ENCODE measurements around the gene PRSS57. TPM values are rescaled to one million over a fixed set of nuclear protein-coding genes. Genes with fewer than 3 reads are reported as not detected.

PRSS57 gene
- polyA plus RNA-seq, 1 of the 3 experiments (the other 2 are of a cell fraction), result not detected

DNA sequence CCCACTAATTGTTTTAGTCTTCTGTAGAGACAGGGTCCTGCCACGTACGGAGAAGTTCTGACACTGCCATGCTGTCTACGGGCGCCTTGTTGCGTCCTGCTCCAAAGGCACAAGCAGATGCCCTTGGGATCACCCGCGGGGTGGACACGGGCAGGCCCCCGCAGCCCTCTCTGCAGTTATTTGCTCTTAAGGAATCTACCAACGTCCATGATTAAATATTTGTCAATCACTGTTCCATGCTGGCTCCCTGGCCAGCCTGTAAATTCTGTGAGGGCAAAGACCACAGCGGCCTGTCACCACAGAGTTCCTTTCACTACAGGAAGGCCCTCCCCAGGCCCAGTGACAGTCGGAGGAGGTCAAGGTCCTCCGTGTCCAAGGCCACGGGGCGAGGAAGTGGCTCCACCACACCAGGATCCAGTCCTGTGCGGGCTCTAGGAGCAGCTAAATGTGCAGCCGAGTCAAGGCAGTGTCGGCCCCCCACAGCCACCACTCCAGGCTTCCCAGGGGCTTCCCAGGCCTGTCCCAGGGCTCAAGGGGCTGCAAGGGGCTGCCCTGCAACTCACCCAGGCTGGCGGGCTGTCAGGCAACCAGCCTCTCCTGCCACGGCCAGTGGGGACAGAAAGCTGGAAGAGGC is 34.3 kb downstream of the PRSS57 start:
- ChIA-PET POLR2A (interaction anchor here (0.9 kb wide), 1 partner anchor 20 kb away, joined by 3 read pairs; no protein-coding TSS in a partner anchor), CTCF (interaction anchor here (1.0 kb wide), 1 partner anchor 75 kb away, joined by 4 read pairs; no protein-coding TSS in a partner anchor)
- peaks cover 0 to 9% of the 10 kb centered on the region in 2 experiments for H3K36me3 ChIP-seq (replicated peaks in 1 of 2; ENCODE audit: control insufficient read depth in 1 of 2, insufficient read depth in 2 of 2, low read length in 1 of 2)
- WGBS (ENCODE audit: low lambda C conversion rate), result 76% methylated on average over 12 of the region's 20 CpGs
- TF ChIP-seq JUND (IDR thresholded peaks at IDR 0.05) (no peak), YY1 (IDR thresholded peaks at IDR 0.05; ENCODE audit: low read depth) (no peak), RFX5 (IDR thresholded peaks at IDR 0.05; ENCODE audit: low read length) (no peak), TEAD4 (IDR thresholded peaks at IDR 0.05; ENCODE audit: borderline replicate concordance, insufficient read depth) (no peak), FOXJ3 (CRISPR knock-in tag; IDR thresholded peaks at IDR 0.05) (no peak), SMC3 (IDR thresholded peaks at IDR 0.05; ENCODE audit: low read depth, low read length) (no peak), RAD21 (IDR thresholded peaks at IDR 0.05; ENCODE audit: low read length) (no peak), EP300 (IDR thresholded peaks at IDR 0.05; ENCODE audit: borderline replicate concordance in 1 of 2, low read depth in 1 of 2, low read length in 1 of 2) (no peak)
- TF ChIP-seq, protein P1, sequence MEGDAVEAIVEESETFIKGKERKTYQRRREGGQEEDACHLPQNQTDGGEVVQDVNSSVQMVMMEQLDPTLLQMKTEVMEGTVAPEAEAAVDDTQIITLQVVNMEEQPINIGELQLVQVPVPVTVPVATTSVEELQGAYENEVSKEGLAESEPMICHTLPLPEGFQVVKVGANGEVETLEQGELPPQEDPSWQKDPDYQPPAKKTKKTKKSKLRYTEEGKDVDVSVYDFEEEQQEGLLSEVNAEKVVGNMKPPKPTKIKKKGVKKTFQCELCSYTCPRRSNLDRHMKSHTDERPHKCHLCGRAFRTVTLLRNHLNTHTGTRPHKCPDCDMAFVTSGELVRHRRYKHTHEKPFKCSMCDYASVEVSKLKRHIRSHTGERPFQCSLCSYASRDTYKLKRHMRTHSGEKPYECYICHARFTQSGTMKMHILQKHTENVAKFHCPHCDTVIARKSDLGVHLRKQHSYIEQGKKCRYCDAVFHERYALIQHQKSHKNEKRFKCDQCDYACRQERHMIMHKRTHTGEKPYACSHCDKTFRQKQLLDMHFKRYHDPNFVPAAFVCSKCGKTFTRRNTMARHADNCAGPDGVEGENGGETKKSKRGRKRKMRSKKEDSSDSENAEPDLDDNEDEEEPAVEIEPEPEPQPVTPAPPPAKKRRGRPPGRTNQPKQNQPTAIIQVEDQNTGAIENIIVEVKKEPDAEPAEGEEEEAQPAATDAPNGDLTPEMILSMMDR (IDR thresholded peaks at IDR 0.05), result no peak
- peaks cover 7 to 32% of the 10 kb centered on the region in 2 experiments; a peak in 2 of 4 replicates for H3K4me1 ChIP-seq (ENCODE audit: control insufficient read depth in 1 of 2, insufficient read depth in 2 of 2, low read depth in 1 of 2, low read length in 1 of 2)
- no peaks in the 10 kb centered on the region for H3K27me3 ChIP-seq (ENCODE audit: insufficient read depth)
- no peaks in the 10 kb centered on the region for H3K9me2 ChIP-seq
- DNase-seq, result no peak
- no peak overlapping the region for H3K27ac ChIP-seq (ENCODE audit: low read depth in 2 of 2, low read length in 1 of 2)
- peak overlapping the region; percentile 97; the same call in 1 of the 2 replicates for H3K9ac ChIP-seq
- H2AFZ ChIP-seq (ENCODE audit: low read depth), result no peak overlapping the region
- peaks cover 66% of the 10 kb centered on the region for H4K20me1 ChIP-seq (ENCODE audit: insufficient read depth)
- H3F3A ChIP-seq (replicated peaks; ENCODE audit: insufficient read depth), result peaks cover 4% of the 10 kb centered on the region
- peaks cover 73% of the 10 kb centered on the region for H3K79me2 ChIP-seq (ENCODE audit: insufficient read depth)
- H3K4me3 ChIP-seq (ENCODE audit: low read depth in 2 of 2, low read length in 1 of 2), result peak overlapping the region; percentile 86 to 96
- no peaks in the 10 kb centered on the region for H3K9me3 ChIP-seq
- peak overlapping the region; percentile 99 for H3K4me2 ChIP-seq

DNA sequence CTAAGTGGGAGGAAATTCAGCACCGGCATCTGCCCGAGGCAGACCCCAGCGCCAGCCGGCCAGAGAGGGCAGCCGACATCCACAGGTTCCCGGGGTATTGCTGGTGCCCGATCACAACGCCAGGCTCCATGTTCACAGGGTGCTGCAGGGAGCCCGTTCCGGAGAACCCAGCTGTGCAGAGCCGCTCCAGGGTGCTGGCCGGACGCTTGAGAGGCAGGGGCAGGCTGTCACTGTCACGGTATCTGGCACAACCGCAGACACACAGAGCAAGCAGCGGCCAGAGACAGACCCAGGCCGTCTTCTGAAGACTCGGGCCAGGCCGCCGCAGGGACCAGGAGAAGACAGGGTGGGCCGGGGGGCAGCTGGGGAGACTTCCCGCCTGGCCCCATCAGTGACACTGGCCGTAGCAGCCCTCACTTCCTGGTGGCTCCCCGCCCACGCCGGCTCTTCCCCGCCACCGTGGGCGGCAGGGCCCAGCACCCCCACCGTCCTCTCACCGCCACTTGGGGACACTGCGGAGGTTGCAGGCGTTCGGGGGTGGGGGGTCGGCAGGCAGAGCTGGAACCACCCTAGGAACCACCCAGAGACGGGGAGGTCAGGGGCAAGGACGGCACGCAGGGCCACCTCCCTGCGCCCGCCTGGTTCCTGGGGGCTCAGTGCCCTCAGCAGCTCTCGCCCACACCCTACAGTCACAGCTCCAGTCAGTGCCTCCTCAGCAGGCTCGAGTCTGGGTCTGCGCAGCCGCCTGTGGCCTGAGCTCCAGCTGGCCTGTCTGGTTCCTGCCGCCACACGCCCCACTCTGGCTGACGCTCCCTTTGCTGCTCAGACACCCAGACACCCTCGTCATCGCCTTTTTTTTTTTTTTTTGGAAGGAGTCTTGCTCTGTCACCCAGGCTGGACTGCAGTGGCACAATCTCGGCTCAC is 36.1 kb downstream of the PRSS57 start:
- H3K36me3 ChIP-seq (replicated peaks in 1 of 2; ENCODE audit: control insufficient read depth in 1 of 2, insufficient read depth in 2 of 2, low read length in 1 of 2), result peaks cover 0 to 9% of the 10 kb centered on the region in 2 experiments
- no peak overlapping the region for H3K9ac ChIP-seq
- H4K20me1 ChIP-seq (ENCODE audit: insufficient read depth), result peaks cover 82% of the 10 kb centered on the region
- H3K9me2 ChIP-seq, result no peaks in the 10 kb centered on the region
- no peak overlapping the region; a peak in 1 of 4 replicates for H3K27ac ChIP-seq (ENCODE audit: low read depth in 2 of 2, low read length in 1 of 2)
- 90% methylated on average over 31 of the region's 50 CpGs for WGBS (ENCODE audit: low lambda C conversion rate)
- H3K4me3 ChIP-seq (ENCODE audit: low read depth in 2 of 2, low read length in 1 of 2), result no peak overlapping the region
- peaks cover 4% of the 10 kb centered on the region for H3F3A ChIP-seq (replicated peaks; ENCODE audit: insufficient read depth)
- H3K4me2 ChIP-seq, result no peak overlapping the region
- no peak for DNase-seq
- POLR2A ChIA-PET, result no interaction called here
- H3K9me3 ChIP-seq, result no peaks in the 10 kb centered on the region
- H2AFZ ChIP-seq (ENCODE audit: low read depth), result no peak overlapping the region
- peaks cover 7 to 27% of the 10 kb centered on the region in 2 experiments; a peak in 2 of 4 replicates for H3K4me1 ChIP-seq (ENCODE audit: control insufficient read depth in 1 of 2, insufficient read depth in 2 of 2, low read depth in 1 of 2, low read length in 1 of 2)
- CTCF ChIA-PET, result interaction anchor here (0.5 to 1.5 kb wide), 2 partner anchors 31 to 75 kb away, joined by 3 read pairs; no protein-coding TSS in a partner anchor
- peaks cover 89% of the 10 kb centered on the region for H3K79me2 ChIP-seq (ENCODE audit: insufficient read depth)
- no peaks in the 10 kb centered on the region for H3K27me3 ChIP-seq (ENCODE audit: insufficient read depth)
- no peak for TF ChIP-seq RFX5 (IDR thresholded peaks at IDR 0.05; ENCODE audit: low read length)
- TF ChIP-seq, protein P2, sequence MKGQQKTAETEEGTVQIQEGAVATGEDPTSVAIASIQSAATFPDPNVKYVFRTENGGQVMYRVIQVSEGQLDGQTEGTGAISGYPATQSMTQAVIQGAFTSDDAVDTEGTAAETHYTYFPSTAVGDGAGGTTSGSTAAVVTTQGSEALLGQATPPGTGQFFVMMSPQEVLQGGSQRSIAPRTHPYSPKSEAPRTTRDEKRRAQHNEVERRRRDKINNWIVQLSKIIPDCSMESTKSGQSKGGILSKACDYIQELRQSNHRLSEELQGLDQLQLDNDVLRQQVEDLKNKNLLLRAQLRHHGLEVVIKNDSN (IDR thresholded peaks at IDR 0.05; ENCODE audit: borderline replicate concordance, low read depth), result no peak
- TF ChIP-seq RCOR1 (IDR thresholded peaks at IDR 0.05; ENCODE audit: low read length), result no peak
- TF ChIP-seq SMC3 (IDR thresholded peaks at IDR 0.05; ENCODE audit: low read depth, low read length), result no peak
- no peak for TF ChIP-seq FOXJ3 (CRISPR knock-in tag; IDR thresholded peaks at IDR 0.05)
- no peak for TF ChIP-seq FOSL2 (IDR thresholded peaks at IDR 0.05; ENCODE audit: borderline replicate concordance, low read depth)
- TF ChIP-seq, protein P3, sequence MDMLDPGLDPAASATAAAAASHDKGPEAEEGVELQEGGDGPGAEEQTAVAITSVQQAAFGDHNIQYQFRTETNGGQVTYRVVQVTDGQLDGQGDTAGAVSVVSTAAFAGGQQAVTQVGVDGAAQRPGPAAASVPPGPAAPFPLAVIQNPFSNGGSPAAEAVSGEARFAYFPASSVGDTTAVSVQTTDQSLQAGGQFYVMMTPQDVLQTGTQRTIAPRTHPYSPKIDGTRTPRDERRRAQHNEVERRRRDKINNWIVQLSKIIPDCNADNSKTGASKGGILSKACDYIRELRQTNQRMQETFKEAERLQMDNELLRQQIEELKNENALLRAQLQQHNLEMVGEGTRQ (IDR thresholded peaks at IDR 0.05; ENCODE audit: borderline replicate concordance, low read depth, low read length), result no peak
- TF ChIP-seq, protein P4, sequence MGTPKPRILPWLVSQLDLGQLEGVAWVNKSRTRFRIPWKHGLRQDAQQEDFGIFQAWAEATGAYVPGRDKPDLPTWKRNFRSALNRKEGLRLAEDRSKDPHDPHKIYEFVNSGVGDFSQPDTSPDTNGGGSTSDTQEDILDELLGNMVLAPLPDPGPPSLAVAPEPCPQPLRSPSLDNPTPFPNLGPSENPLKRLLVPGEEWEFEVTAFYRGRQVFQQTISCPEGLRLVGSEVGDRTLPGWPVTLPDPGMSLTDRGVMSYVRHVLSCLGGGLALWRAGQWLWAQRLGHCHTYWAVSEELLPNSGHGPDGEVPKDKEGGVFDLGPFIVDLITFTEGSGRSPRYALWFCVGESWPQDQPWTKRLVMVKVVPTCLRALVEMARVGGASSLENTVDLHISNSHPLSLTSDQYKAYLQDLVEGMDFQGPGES (IDR thresholded peaks at IDR 0.05; ENCODE audit: low read depth, low read length), result no peak
- TF ChIP-seq, protein P1 (IDR thresholded peaks at IDR 0.05), result no peak
- TF ChIP-seq MXI1 (IDR thresholded peaks at IDR 0.05; ENCODE audit: low read depth, low read length), result no peak
- no peak for TF ChIP-seq SIN3A (IDR thresholded peaks at IDR 0.05; ENCODE audit: borderline replicate concordance, low read depth, low read length)
- TF ChIP-seq TEAD4 (IDR thresholded peaks at IDR 0.05; ENCODE audit: borderline replicate concordance, insufficient read depth), result no peak
